Hepatocyte (in vitro differentiated cells): ENCODE results near the gene UBASH3A. TPM values are rescaled to one million over a fixed set of nuclear protein-coding genes. Genes with fewer than 3 reads are reported as not detected.

Experiments used
- DNase-seq: peaks from one replicate; pipeline ENCODE4 v3.0.0-alpha.2; 2016; ENCODE audit warnings: low spot score
- H2AFZ ChIP-seq: fragments of 200-600 bp; sonication (generic); 2 replicates; pipeline ENCODE4 v1.6.0; 2016; ENCODE audit warnings: antibody characterized with exemption, mild to moderate bottlenecking
- H3K27ac ChIP-seq: fragments of 200-600 bp; sonication (generic); 2 replicates; pipeline ENCODE4 v1.5.1; 2016; ENCODE audit warnings: mild to moderate bottlenecking
- H3K27me3 ChIP-seq: fragments of 200-600 bp; sonication (generic); 2 replicates; pipeline ENCODE4 v1.6.1; 2016
- H3K36me3 ChIP-seq: fragments of 200-600 bp; sonication (generic); replicated peaks from 2 replicates; pipeline ENCODE4 v1.5.1; 2016; ENCODE audit warnings: low read depth; ENCODE audit not compliant: insufficient read depth
- H3K4me1 ChIP-seq: fragments of 200-600 bp; sonication (generic); 2 replicates; pipeline ENCODE4 v1.5.1; 2016; ENCODE audit warnings: mild to moderate bottlenecking, moderate library complexity; ENCODE audit not compliant: insufficient read depth
- H3K4me2 ChIP-seq: fragments of 200-600 bp; sonication (generic); 2 replicates; pipeline ENCODE4 v1.6.0; 2016
- H3K4me3 ChIP-seq: fragments of 200-600 bp; sonication (generic); 2 replicates; pipeline ENCODE4 v1.5.1; 2016; ENCODE audit warnings: mild to moderate bottlenecking
- H3K79me2 ChIP-seq: fragments of 200-600 bp; sonication (generic); 2 replicates; pipeline ENCODE4 v1.6.0; 2017; ENCODE audit warnings: mild to moderate bottlenecking
- H3K9me2 ChIP-seq: fragments of 200-600 bp; sonication (generic); replicated peaks from 2 replicates; pipeline ENCODE4 v1.6.0; 2017; ENCODE audit warnings: mild to moderate bottlenecking; ENCODE audit not compliant: insufficient read depth
- H3K9me3 ChIP-seq: fragments of 200-600 bp; sonication (generic); 2 replicates; pipeline ENCODE4 v1.5.1; 2016; ENCODE audit warnings: low read depth, mild to moderate bottlenecking
- H4K20me1 ChIP-seq: fragments of 200-600 bp; sonication (generic); 2 replicates; pipeline ENCODE4 v1.6.0; 2016; ENCODE audit warnings: mild to moderate bottlenecking; ENCODE audit not compliant: insufficient read depth, poor library complexity, severe bottlenecking
- CTCF ChIP-seq: fragments of 200-600 bp; sonication (generic); IDR thresholded peaks from 2 replicates; pipeline ENCODE4 v1.5.1; 2016; ENCODE audit warnings: antibody characterized with exemption, mild to moderate bottlenecking; ENCODE audit not compliant: poor library complexity
- EZH2 ChIP-seq: fragments of 200-600 bp; sonication (generic); IDR thresholded peaks from 2 replicates; pipeline ENCODE4 v1.6.1; 2016; ENCODE audit warnings: antibody characterized with exemption, mild to moderate bottlenecking, borderline replicate concordance
- EZH2phosphoT487 ChIP-seq: fragments of 200-600 bp; sonication (generic); IDR thresholded peaks from one replicate; pipeline ENCODE4 v1.6.1; 2018; ENCODE audit warnings: antibody characterized with exemption, mild to moderate bottlenecking, low read depth, moderate library complexity; ENCODE audit not compliant: unreplicated experiment, severe bottlenecking
- WGBS: methylation state at CpG from one replicate; pipeline ENCODE4 v1.1.6; 2016; ENCODE audit warnings: low lambda C conversion rate; ENCODE audit errors: missing lambda C conversion rate; 5-methylcytosine and 5-hydroxymethylcytosine counted together
- polyA plus RNA-seq: library from polyadenylated mRNA; unstranded; fragments of >200 nt; fragmentation: Nextera tagmentation; extraction: Ambion mirVana; gene quantifications from 2 replicates; pipeline ENCODE4 v1.2.1, GENCODE V29; 2016
- total RNA-seq: library from RNA; depleted of rRNA; stranded (reverse); fragments of >200 nt; gene quantifications from 2 replicates; pipeline ENCODE4 v1.2.3, GENCODE V29; 2014

UBASH3A gene
- total and polyA plus RNA-seq, 2 experiments from 2014 or later, result not detected

GRCh38 chr21:42367367-42368165, 36.1 kb upstream of the UBASH3A start:
- Histone ChIP-seq H3K27me3 (no peaks in the 10 kb centered on the region), H3K9me3 (no peaks in the 10 kb centered on the region), H3K36me3 (no peaks in the 10 kb centered on the region), H4K20me1 (no peaks in the 10 kb centered on the region), H3K4me2 (no peak overlapping the region), H3K27ac (peak overlapping the region; percentile 92), H3K9me2 (no peaks in the 10 kb centered on the region), H3K4me1 (peaks cover 21% of the 10 kb centered on the region), H3K4me3 (no peak overlapping the region), H3K79me2 (no peaks in the 10 kb centered on the region), H2AFZ (no peak overlapping the region)
- WGBS, result 87% methylated on average over 14 of the region's 14 CpGs
- DNase-seq, result no peak
- TF ChIP-seq EZH2 (no peak), EZH2phosphoT487 (no peak), CTCF (no peak)

GRCh38 chr21:42369821-42370220, 33.9 kb upstream of the UBASH3A start:
- H4K20me1 ChIP-seq, result no peaks in the 10 kb centered on the region
- H3K4me2 ChIP-seq, result no peak overlapping the region
- no peaks in the 10 kb centered on the region for H3K36me3 ChIP-seq
- peaks cover 21% of the 10 kb centered on the region for H3K4me1 ChIP-seq
- H3K27ac ChIP-seq, result no peak overlapping the region
- DNase-seq, result no peak
- no peak overlapping the region for H2AFZ ChIP-seq
- no peak for TF ChIP-seq CTCF
- no peaks in the 10 kb centered on the region for H3K79me2 ChIP-seq
- 90% methylated on average over 15 of the region's 16 CpGs for WGBS
- H3K9me3 ChIP-seq, result no peaks in the 10 kb centered on the region
- no peak overlapping the region for H3K4me3 ChIP-seq
- no peaks in the 10 kb centered on the region for H3K9me2 ChIP-seq
- H3K27me3 ChIP-seq, result no peaks in the 10 kb centered on the region

- no peak for TF ChIP-seq EZH2
- TF ChIP-seq CTCF, result no peak
- no peak for TF ChIP-seq EZH2phosphoT487
- no peaks in the 10 kb centered on the region for H3K36me3 ChIP-seq
- no peak for DNase-seq
- no peaks in the 10 kb centered on the region for H3K79me2 ChIP-seq
- no peaks in the 10 kb centered on the region for H4K20me1 ChIP-seq
- no peaks in the 10 kb centered on the region for H3K9me2 ChIP-seq
- H3K4me2 ChIP-seq, result no peak overlapping the region
- peaks cover 19% of the 10 kb centered on the region for H3K4me1 ChIP-seq
- no peak overlapping the region for H3K4me3 ChIP-seq
- WGBS, result 75% methylated on average over 18 of the region's 18 CpGs
- H3K27me3 ChIP-seq, result no peaks in the 10 kb centered on the region
- no peak overlapping the region for H2AFZ ChIP-seq
- H3K9me3 ChIP-seq, result no peaks in the 10 kb centered on the region
- H3K27ac ChIP-seq, result no peak overlapping the region
Measured at GRCh38 chr21:42370894-42371654, 32.6 kb upstream of the UBASH3A start.
